SIG-M5 treated with dmso at 0.1 percent for 504 hours (cell line): ENCODE measurements around the gene MGP.
A peak's percentile ranks its signal among the peaks of the same experiment; 100 is the strongest.

Experiments
- DNase-seq: peaks from one replicate; lab custom pipeline; 2025; ENCODE audit not compliant: unreplicated experiment; lab: John Stamatoyannopoulos, UW

Gene MGP

DNA sequence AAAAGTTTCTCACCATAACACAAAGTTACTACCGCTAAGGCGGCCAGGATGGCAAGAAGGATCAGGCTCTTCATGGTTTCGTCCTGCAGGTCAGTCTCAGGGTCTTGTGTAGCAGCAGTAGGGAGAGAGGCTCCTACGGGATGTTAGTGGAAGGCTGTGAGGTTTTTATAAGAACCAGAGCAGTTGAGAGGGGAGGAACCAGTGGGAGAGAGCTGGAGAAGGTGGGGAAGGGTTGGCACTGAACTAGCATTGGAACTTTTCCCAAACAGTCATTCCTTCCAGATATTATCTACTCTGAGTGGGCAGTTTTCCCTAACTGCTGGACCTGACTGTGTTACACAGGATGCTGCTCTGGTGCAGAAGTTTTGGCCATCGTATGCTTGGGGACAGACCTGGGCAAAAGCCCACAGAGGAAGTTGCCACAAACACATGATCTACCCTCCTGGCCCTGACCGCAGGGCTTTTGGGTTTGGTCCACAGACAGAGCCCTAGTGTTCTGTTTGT lies at the start of gene MGP:
MGP (minus strand) TSS at position 137 of the 504 bp plus-strand sequence; CDS start at position 74, 63 bp downstream.
- DNase-seq, result no peak

GRCh38 chr12:14935031-14935430 lies 49.4 kb upstream of the MGP start:
- no peak for DNase-seq

- DNase-seq, result no peak
Observed at GRCh38 chr12:14934511-14934910, 48.9 kb upstream of the MGP start.

- no peak for DNase-seq
Observed at GRCh38 chr12:14931791-14932560, 46.3 kb upstream of the MGP start.

- DNase-seq, result no peak
Observed at GRCh38 chr12:14931359-14931758, 45.7 kb upstream of the MGP start.

- DNase-seq, result no peak
Observed at GRCh38 chr12:14930299-14930698, 44.6 kb upstream of the MGP start.

DNA sequence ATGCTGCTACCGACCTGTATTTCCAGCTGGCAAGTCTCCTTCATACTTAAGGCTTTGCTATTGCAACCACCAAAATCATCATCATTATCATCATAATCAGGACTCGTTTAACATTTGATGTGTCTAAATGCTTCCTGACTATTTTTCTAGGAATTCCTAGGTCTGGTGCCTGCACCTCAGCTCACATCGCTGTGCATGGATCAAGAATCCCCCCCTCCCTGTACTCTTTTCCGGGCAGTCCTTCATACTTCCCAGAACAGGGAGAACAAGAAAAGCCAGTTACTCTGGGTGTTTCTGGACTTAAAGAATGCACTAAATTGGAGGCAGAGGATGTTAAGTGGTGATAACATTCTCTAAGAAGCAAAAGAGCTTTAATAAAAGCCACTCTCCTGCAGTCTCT lies 43.3 kb upstream of the MGP start:
- DNase-seq, result no peak

- no peak for DNase-seq
Observed at GRCh38 chr12:14927267-14927666, 41.6 kb upstream of the MGP start.

DNA sequence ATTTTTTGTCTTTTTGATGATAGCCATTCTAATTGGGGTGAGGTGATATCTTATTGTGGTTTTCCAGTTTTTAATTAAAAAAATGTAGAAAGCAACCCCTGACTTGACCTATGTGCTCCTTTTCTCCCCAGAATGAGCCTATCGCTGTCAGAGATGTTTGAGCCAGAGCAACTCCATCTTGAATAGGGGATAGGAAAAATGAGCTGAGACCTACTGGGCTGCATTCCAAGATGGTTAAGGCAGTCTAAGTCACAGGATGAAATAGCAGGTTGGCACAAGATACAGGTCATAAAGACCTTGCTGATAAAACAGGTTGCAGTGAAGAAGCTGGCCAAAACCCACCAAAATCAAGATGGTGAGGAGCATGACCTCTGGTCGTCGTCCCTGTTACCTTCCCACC lies 38.9 kb upstream of the MGP start:
- DNase-seq, result no peak

GRCh38 chr12:14923944-14924343 lies 38.3 kb upstream of the MGP start:
- DNase-seq, result no peak

GRCh38 chr12:14921218-14921617 lies 35.6 kb upstream of the MGP start:
- DNase-seq, result no peak

- no peak for DNase-seq
Observed at GRCh38 chr12:14920475-14921126, 34.9 kb upstream of the MGP start.

GRCh38 chr12:14919455-14919854 lies 33.8 kb upstream of the MGP start:
- DNase-seq, result no peak

DNA sequence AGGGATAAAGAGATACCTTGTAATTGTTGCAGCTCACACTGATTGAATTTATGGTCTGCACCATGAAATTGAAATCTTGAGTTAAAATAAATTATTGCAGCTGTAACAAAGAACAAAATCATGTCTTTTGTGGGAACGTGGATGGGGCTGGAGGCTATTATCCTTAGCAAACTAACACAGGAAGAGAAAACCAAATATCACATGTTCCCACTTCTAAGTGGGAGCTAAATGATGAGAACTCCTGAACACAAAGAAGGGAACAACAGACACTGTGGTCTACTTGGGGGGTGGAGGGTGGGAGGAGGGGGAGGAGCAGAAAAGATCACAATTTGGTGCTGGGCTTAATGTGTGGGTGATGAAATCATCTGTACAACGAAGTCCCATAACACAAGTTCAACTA lies 30.1 kb upstream of the MGP start:
- DNase-seq, result no peak

GRCh38 chr12:14913381-14913781 lies 27.7 kb upstream of the MGP start:
- no peak for DNase-seq

- no peak for DNase-seq
Observed at GRCh38 chr12:14911131-14911530, 25.5 kb upstream of the MGP start.

- DNase-seq, result no peak
Observed at GRCh38 chr12:14910090-14910915, 24.6 kb upstream of the MGP start.

- DNase-seq, result peak; percentile 17
Observed at GRCh38 chr12:14907953-14908352, 22.3 kb upstream of the MGP start.

DNA sequence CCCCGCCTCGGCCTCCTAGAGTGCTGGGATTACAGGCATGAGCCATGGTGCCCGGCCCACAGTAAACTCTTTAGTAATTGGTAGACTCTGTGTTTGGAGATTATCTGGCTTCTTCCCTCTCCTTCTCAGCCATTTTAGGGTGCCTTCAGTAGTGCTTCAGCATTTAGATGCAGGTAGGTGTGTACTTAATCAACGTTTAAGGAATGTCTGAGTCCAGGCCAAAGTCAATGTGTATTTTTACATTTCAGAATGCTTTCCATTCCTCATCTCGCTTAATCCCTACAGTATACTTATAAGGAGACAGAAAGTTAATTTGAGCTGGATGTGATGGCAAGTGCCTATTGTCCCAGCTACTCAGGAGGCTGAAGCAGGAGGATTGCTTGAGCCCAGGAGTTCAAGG lies 20.5 kb upstream of the MGP start:
- no peak for DNase-seq

DNA sequence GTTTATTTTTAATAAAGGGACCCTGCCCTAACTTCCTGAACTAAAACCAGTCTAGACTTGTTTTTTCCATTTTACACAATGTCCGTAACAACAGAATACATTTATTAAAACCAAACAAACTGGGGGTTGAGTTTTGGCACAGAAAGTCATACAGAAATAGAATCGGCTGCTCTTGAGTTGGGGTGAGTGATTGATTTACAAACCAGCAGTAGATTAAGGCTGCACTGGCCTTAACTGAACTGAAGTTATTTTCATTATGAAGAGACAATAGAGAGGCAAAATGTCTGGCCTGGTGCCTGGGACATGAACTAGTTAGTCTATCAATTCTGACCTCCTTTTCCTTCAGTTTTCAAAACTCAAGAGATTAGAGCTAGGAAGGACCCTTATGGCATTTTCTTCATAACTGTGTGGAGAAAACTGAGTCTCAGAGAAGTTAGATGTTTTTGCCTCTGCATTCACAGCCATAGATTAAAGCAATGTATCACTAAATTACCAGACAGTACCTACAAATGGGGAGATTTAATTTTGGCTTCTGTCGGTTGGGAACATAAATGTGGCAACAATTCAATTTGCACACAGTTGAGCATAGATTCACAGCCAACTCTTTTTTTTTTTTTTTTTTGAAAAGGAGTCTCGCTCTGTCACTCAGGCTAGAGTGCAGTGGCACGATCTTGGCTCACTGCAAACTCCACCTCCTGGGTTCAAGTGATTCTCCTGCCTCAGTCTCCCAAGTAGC lies 19.8 kb upstream of the MGP start:
- no peak for DNase-seq

- no peak for DNase-seq
Observed at GRCh38 chr12:14904854-14905253, 19.2 kb upstream of the MGP start.
